Activated T-cell treated with anti-CD3 and anti-CD28 coated beads for 48 hours (primary cell): ENCODE data around the gene LIPT2.

Experiments
- DNase-seq: peaks from one replicate; pipeline ENCODE4 v3.0.0-alpha.2; 2020; ENCODE audit warnings: low read depth

Gene LIPT2

GRCh38 chr11:74494916-74495315 is 1.4 kb upstream of the LIPT2 start:
- no peak for DNase-seq

GRCh38 chr11:74493791-74494630 is 487 bp upstream of the LIPT2 start:
- no peak for DNase-seq

GRCh38 chr11:74492084-74492483 is 1.4 kb downstream of the LIPT2 start:
- no peak for DNase-seq

- no peak for DNase-seq
Observed at GRCh38 chr11:74490941-74491340, 2.6 kb downstream of the LIPT2 start.

- no peak for DNase-seq
Observed at GRCh38 chr11:74487875-74488274, 5.6 kb downstream of the LIPT2 start.

- no peak for DNase-seq
Observed at GRCh38 chr11:74485868-74486267, 7.7 kb downstream of the LIPT2 start.

GRCh38 chr11:74480688-74481417 is 12.7 kb downstream of the LIPT2 start:
- no peak for DNase-seq

GRCh38 chr11:74479732-74480123 is 13.8 kb downstream of the LIPT2 start:
- DNase-seq = no peak

- no peak for DNase-seq
Observed at GRCh38 chr11:74478877-74479731, 14.4 kb downstream of the LIPT2 start.

- no peak for DNase-seq
Observed at GRCh38 chr11:74476536-74476935, 17.0 kb downstream of the LIPT2 start.

GRCh38 chr11:74474316-74474715 is 19.2 kb downstream of the LIPT2 start:
- no peak for DNase-seq

- DNase-seq = no peak
Observed at GRCh38 chr11:74473382-74474173, 19.9 kb downstream of the LIPT2 start.

- DNase-seq = no peak
Observed at GRCh38 chr11:74471668-74472429, 21.7 kb downstream of the LIPT2 start.

- DNase-seq = no peak
Observed at GRCh38 chr11:74471037-74471436, 22.5 kb downstream of the LIPT2 start.

- DNase-seq = no peak
Observed at GRCh38 chr11:74470526-74470925, 23.0 kb downstream of the LIPT2 start.

GRCh38 chr11:74468936-74469335 is 24.6 kb downstream of the LIPT2 start:
- DNase-seq = no peak

GRCh38 chr11:74468521-74468920 is 25.0 kb downstream of the LIPT2 start:
- DNase-seq = no peak

GRCh38 chr11:74468058-74468457 is 25.5 kb downstream of the LIPT2 start:
- no peak for DNase-seq

GRCh38 chr11:74466916-74467885 is 26.3 kb downstream of the LIPT2 start, which contains the start of gene KCNE3:
TSS of gene KCNE3 (minus strand) at chr11:74467549. CDS start at chr11:74457563, 9,986 bp downstream.
- no peak for DNase-seq
